ENCODE results near the gene KRTAP19-8.

KRTAP19-8 gene

GRCh38 chr21:31011412-31011811 lies 26.9 kb downstream of the KRTAP19-8 start:
- DNase-seq = no peak

- no peak for DNase-seq
Measured at GRCh38 chr21:31008355-31008754, 29.9 kb downstream of the KRTAP19-8 start.

- no peak for DNase-seq
Measured at GRCh38 chr21:31005019-31005418, 33.3 kb downstream of the KRTAP19-8 start.

GRCh38 chr21:31003471-31003870 lies 34.8 kb downstream of the KRTAP19-8 start:
- DNase-seq = no peak

GRCh38 chr21:30997541-30997940 lies 40.7 kb downstream of the KRTAP19-8 start:
- DNase-seq = no peak

GRCh38 chr21:30996728-30997127 lies 41.5 kb downstream of the KRTAP19-8 start:
- no peak for DNase-seq

GRCh38 chr21:30994932-30995331 lies 43.3 kb downstream of the KRTAP19-8 start:
- DNase-seq = no peak

- DNase-seq = no peak
Measured at GRCh38 chr21:30990514-30991262, 47.6 kb downstream of the KRTAP19-8 start.

- no peak for DNase-seq
Measured at GRCh38 chr21:30988706-30989105, 49.6 kb downstream of the KRTAP19-8 start.

Data from fibroblast of skin of back (primary cell).